Measurements from ENCODE around the gene WLS.

The WLS gene

GRCh38 chr1:68128820-68129219 is 103.5 kb downstream of the WLS start:
- no peak for DNase-seq

GRCh38 chr1:68128157-68128556 is 104.2 kb downstream of the WLS start:
- peak; percentile 72 for DNase-seq

- DNase-seq = peak; percentile 68
These were observed 110.8 kb downstream of the WLS start for GRCh38 chr1:68121536-68121935.

- DNase-seq = peak; percentile 77
These were observed 112.1 kb downstream of the WLS start for GRCh38 chr1:68120136-68120791.

- no peak for DNase-seq
These were observed 112.9 kb downstream of the WLS start for GRCh38 chr1:68119445-68119844.

GRCh38 chr1:68117416-68117815 is 114.9 kb downstream of the WLS start:
- DNase-seq = no peak

- peak; percentile 47 for DNase-seq
These were observed 115.6 kb downstream of the WLS start for GRCh38 chr1:68116643-68117235.

- DNase-seq = no peak
These were observed 117.0 kb downstream of the WLS start for GRCh38 chr1:68115308-68115707.

- no peak for DNase-seq
These were observed 118.4 kb downstream of the WLS start for GRCh38 chr1:68113966-68114365.

GRCh38 chr1:68112835-68113243 is 119.5 kb downstream of the WLS start:
- DNase-seq = peak; percentile 86

- peak; percentile 81 for DNase-seq
These were observed 120.5 kb downstream of the WLS start for GRCh38 chr1:68111519-68112436.

- peak; percentile 21 for DNase-seq
These were observed 124.6 kb downstream of the WLS start for GRCh38 chr1:68107771-68108170.

GRCh38 chr1:68103884-68104554 is 128.3 kb downstream of the WLS start:
- DNase-seq = peak; percentile 54

- DNase-seq = no peak
These were observed 129.2 kb downstream of the WLS start for GRCh38 chr1:68103011-68103545.

- DNase-seq = no peak
These were observed 130.5 kb downstream of the WLS start for GRCh38 chr1:68101829-68102228.

GRCh38 chr1:68100571-68100970 is 131.8 kb downstream of the WLS start:
- no peak for DNase-seq

GRCh38 chr1:68093737-68094136 is 138.6 kb downstream of the WLS start:
- peak; percentile 38 for DNase-seq

- DNase-seq = no peak
These were observed 145.1 kb downstream of the WLS start for GRCh38 chr1:68087184-68087583.

GRCh38 chr1:68085752-68086151 is 146.6 kb downstream of the WLS start:
- DNase-seq = no peak

- no peak for DNase-seq
These were observed 148.6 kb downstream of the WLS start for GRCh38 chr1:68083686-68084085.

- peak; percentile 4 for DNase-seq
These were observed 150.5 kb downstream of the WLS start for GRCh38 chr1:68081775-68082283.

- DNase-seq = no peak
These were observed 153.7 kb downstream of the WLS start for GRCh38 chr1:68078647-68079046.
